GM19193 (cell line): ENCODE data around the gene WASL.
A peak's percentile ranks its signal among the peaks of the same experiment; 100 is the strongest.

ENCODE experiments used
- POLR2A ChIP-seq: IDR thresholded peaks from 4 replicates; pipeline ENCODE4 v1.6.1; 2011; ENCODE audit not compliant: insufficient read depth, insufficient read length; ENCODE audit errors: extremely low read depth

The WASL gene

GRCh38 chr7:123748734-123749536 is at the start of gene WASL:
WASL (minus strand) TSS chr7:123749003; CDS start chr7:123748734, 269 bp downstream.
- TF ChIP-seq POLR2A, result peak; percentile 88

GRCh38 chr7:123797673-123798531 is 49.1 kb upstream of the WASL start:
- TF ChIP-seq POLR2A, result no peak

- TF ChIP-seq POLR2A, result no peak
Measured at GRCh38 chr7:123796568-123796967, 47.8 kb upstream of the WASL start.

- TF ChIP-seq POLR2A, result no peak
Measured at GRCh38 chr7:123795917-123796316, 47.1 kb upstream of the WASL start.

GRCh38 chr7:123792547-123792946 is 43.7 kb upstream of the WASL start:
- no peak for TF ChIP-seq POLR2A

GRCh38 chr7:123791001-123791400 is 42.2 kb upstream of the WASL start:
- TF ChIP-seq POLR2A, result no peak

- TF ChIP-seq POLR2A, result no peak
Measured at GRCh38 chr7:123789817-123790216, 41.0 kb upstream of the WASL start.

- TF ChIP-seq POLR2A, result no peak
Measured at GRCh38 chr7:123789206-123789784, 40.5 kb upstream of the WASL start.

- no peak for TF ChIP-seq POLR2A
Measured at GRCh38 chr7:123788584-123788983, 39.8 kb upstream of the WASL start.

GRCh38 chr7:123787220-123788007 is 38.6 kb upstream of the WASL start:
- no peak for TF ChIP-seq POLR2A

- TF ChIP-seq POLR2A, result no peak
Measured at GRCh38 chr7:123784263-123784662, 35.5 kb upstream of the WASL start.

- no peak for TF ChIP-seq POLR2A
Measured at GRCh38 chr7:123783820-123784219, 35.0 kb upstream of the WASL start.

- TF ChIP-seq POLR2A, result no peak
Measured at GRCh38 chr7:123782071-123782798, 33.4 kb upstream of the WASL start.

GRCh38 chr7:123774496-123774895 is 25.7 kb upstream of the WASL start:
- TF ChIP-seq POLR2A, result no peak
